Measurements from ENCODE around the gene MLPH.

- TF ChIP-seq CTCF (IDR thresholded peaks at IDR 0.05; ENCODE audit: insufficient read depth, low read length, poor library complexity, severe bottlenecking), result no peak
- TF ChIP-seq EZH2phosphoT487 (conservative IDR thresholded peaks at IDR 0.05; ENCODE audit: low read length), result no peak
Measured at GRCh38 chr2:237572742-237573101, 85.7 kb downstream of the MLPH start.
